Suppressor macrophage treated with lipopolysaccharide for 1 hour (primary cell): Measurements from ENCODE around the gene OVCA2.

ENCODE experiments used
- DNase-seq, 3 donors: peaks; one replicate each; pipeline ENCODE4 v3.0.0-alpha.2; 2020 to 2022

OVCA2 gene

GRCh38 chr17:2089021-2089422 lies 47.2 kb downstream of the OVCA2 start:
- DNase-seq, result peak; percentile 35 to 61 (median 46)

- DNase-seq, result peak in 1 of 3 donors; percentile 50
Observed at GRCh38 chr17:2090210-2090641, 48.4 kb downstream of the OVCA2 start.

- no peak for DNase-seq
Observed at GRCh38 chr17:2090804-2091534, 49.1 kb downstream of the OVCA2 start.

GRCh38 chr17:2092253-2092652 lies 50.4 kb downstream of the OVCA2 start:
- DNase-seq, result no peak
